ENCODE measurements around the gene SNTG2. TPM values are rescaled to one million over a fixed set of nuclear protein-coding genes. Genes with fewer than 3 reads are reported as not detected.
"Not testable (repeated sequence)": the region's sequence is repeated elsewhere in the genome, so short reads cannot be mapped to it uniquely, and the experiment has no call there.

Gene SNTG2
- total RNA-seq, 2 donors from 2014 or later: 4.1 to 11.9 TPM

DNA sequence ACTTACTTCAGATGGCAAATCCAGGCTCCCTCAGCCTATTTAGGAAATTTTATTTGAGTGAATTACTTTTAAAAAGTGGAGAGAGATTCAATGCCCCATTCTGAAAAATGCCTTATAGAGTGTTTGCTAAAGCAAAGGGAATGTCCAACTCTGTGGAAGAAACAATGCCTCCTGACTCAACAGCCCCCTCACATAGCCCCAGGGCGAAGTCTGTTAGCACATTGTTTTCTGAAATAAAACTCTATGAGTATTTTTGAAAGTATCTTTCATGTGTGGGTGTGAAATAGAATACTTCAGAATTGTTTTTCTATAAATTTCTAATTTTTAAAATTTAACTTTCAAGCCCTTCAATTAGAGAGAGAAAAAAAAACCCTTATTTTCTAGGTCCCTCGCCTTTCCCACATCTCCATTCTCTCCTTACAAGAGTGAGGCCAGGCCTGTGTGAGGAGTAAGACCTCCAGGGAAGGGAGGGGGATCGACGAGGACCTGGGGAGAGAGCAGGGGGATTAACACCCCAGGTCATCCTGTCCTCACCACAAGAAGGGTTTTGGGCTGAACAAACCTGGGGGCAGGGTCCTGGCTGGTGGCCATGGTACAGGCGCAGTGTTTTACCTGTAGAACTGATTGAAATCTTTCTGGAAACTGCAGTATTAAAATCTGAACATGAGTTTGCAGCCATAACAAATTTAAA is 141.4 kb downstream of the SNTG2 start:
- WGBS, 2 experiments (ENCODE audit: insufficient coverage in 1 of 2, insufficient read length in 1 of 2): 86% methylated on average over 4 of the region's 5 CpGs; no CpG with 5 or more reads in 1 of the 2 experiments

DNA sequence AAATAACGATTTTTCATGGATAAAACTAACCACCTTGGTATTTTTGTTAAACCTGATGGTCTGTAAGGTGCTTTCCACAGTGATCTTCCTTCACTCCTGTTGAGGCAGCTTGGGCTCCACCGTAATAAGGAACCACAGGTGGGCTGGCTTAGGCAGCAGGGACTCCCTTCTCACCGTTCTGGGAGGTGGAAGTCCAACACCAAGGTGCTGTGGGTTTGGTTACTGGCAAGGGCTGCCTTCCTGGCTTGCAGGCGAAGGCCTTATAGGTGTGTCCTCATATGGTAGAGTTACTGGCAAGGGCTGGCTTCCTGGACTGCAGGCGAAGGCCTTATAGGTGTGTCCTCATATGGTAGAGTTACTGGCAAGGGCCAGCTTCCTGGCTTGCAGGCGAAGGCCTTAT is 143.0 kb downstream of the SNTG2 start:
- DNase-seq: not testable (repeated sequence)

More for the DNA sequence above, 141.4 kb downstream of the SNTG2 start:
- Mint-ChIP-seq H3K27ac (no peak overlapping the region), H3K4me1 (no peaks in the 10 kb centered on the region), H3K9me3 (no peaks in the 10 kb centered on the region), H3K36me3 (ENCODE audit: low read depth) (no peaks in the 10 kb centered on the region), H3K4me3 (no peak overlapping the region), H3K27me3 (ENCODE audit: insufficient read depth) (no peaks in the 10 kb centered on the region)
- TF ChIP-seq, protein P1, sequence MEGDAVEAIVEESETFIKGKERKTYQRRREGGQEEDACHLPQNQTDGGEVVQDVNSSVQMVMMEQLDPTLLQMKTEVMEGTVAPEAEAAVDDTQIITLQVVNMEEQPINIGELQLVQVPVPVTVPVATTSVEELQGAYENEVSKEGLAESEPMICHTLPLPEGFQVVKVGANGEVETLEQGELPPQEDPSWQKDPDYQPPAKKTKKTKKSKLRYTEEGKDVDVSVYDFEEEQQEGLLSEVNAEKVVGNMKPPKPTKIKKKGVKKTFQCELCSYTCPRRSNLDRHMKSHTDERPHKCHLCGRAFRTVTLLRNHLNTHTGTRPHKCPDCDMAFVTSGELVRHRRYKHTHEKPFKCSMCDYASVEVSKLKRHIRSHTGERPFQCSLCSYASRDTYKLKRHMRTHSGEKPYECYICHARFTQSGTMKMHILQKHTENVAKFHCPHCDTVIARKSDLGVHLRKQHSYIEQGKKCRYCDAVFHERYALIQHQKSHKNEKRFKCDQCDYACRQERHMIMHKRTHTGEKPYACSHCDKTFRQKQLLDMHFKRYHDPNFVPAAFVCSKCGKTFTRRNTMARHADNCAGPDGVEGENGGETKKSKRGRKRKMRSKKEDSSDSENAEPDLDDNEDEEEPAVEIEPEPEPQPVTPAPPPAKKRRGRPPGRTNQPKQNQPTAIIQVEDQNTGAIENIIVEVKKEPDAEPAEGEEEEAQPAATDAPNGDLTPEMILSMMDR (conservative IDR thresholded peaks at IDR 0.05): no peak
- no peak overlapping the region for H3K4me3 ChIP-seq (ENCODE audit: low read length)
- H3K9me3 ChIP-seq (ENCODE audit: control insufficient read depth, low read length): no peaks in the 10 kb centered on the region
- no peaks in the 10 kb centered on the region for H3K27me3 ChIP-seq (ENCODE audit: control insufficient read depth, insufficient read depth, low read length, poor library complexity, severe bottlenecking)
- H3K36me3 ChIP-seq (ENCODE audit: control insufficient read depth, insufficient read depth, low read length): no peaks in the 10 kb centered on the region
- H3K9ac ChIP-seq (ENCODE audit: extremely low read depth, low read length, poor library complexity, severe bottlenecking): no peak overlapping the region
- DNase-seq: no peak
- H3K27ac ChIP-seq (ENCODE audit: low read depth, low read length): no peak overlapping the region
- no peaks in the 10 kb centered on the region for H3K4me1 ChIP-seq (ENCODE audit: control insufficient read depth, insufficient read depth, low read length)

GRCh38 chr2:1097101-1097500 is 146.5 kb downstream of the SNTG2 start:
- H3K4me3 ChIP-seq (ENCODE audit: low read length): no peak overlapping the region
- H3K4me1 Mint-ChIP-seq: no peaks in the 10 kb centered on the region
- WGBS, 2 experiments (ENCODE audit: insufficient coverage in 1 of 2, insufficient read length in 1 of 2): 86 to 89% methylated on average over 8 of the region's 8 CpGs
- no peak overlapping the region for H3K27ac Mint-ChIP-seq
- H3K27me3 ChIP-seq (ENCODE audit: control insufficient read depth, insufficient read depth, low read length, poor library complexity, severe bottlenecking): no peaks in the 10 kb centered on the region
- H3K9ac ChIP-seq (ENCODE audit: extremely low read depth, low read length, poor library complexity, severe bottlenecking): no peak overlapping the region
- H3K4me3 Mint-ChIP-seq: no peak overlapping the region
- H3K36me3 ChIP-seq (ENCODE audit: control insufficient read depth, insufficient read depth, low read length): no peaks in the 10 kb centered on the region
- H3K36me3 Mint-ChIP-seq (ENCODE audit: low read depth): no peaks in the 10 kb centered on the region
- TF ChIP-seq, protein P1 (conservative IDR thresholded peaks at IDR 0.05): no peak
- no peak overlapping the region for H3K27ac ChIP-seq (ENCODE audit: low read depth, low read length)
- H3K9me3 ChIP-seq (ENCODE audit: control insufficient read depth, low read length): no peaks in the 10 kb centered on the region
- no peaks in the 10 kb centered on the region for H3K9me3 Mint-ChIP-seq
- H3K27me3 Mint-ChIP-seq (ENCODE audit: insufficient read depth): no peaks in the 10 kb centered on the region
- H3K4me1 ChIP-seq (ENCODE audit: control insufficient read depth, insufficient read depth, low read length): no peaks in the 10 kb centered on the region
- no peak for DNase-seq

More for the DNA sequence above, 143.0 kb downstream of the SNTG2 start:
- H3K4me3 ChIP-seq (ENCODE audit: low read length); H3K9me3 Mint-ChIP-seq; H3K36me3 ChIP-seq (ENCODE audit: control insufficient read depth, insufficient read depth, low read length); H3K9ac ChIP-seq (ENCODE audit: extremely low read depth, low read length, poor library complexity, severe bottlenecking); H3K27me3 ChIP-seq (ENCODE audit: control insufficient read depth, insufficient read depth, low read length, poor library complexity, severe bottlenecking); H3K4me1 Mint-ChIP-seq; H3K36me3 Mint-ChIP-seq (ENCODE audit: low read depth); H3K9me3 ChIP-seq (ENCODE audit: control insufficient read depth, low read length); H3K27me3 Mint-ChIP-seq (ENCODE audit: insufficient read depth); H3K27ac Mint-ChIP-seq; H3K27ac ChIP-seq (ENCODE audit: low read depth, low read length); H3K4me3 Mint-ChIP-seq; H3K4me1 ChIP-seq (ENCODE audit: control insufficient read depth, insufficient read depth, low read length): not testable (repeated sequence)
- WGBS, 2 experiments (ENCODE audit: insufficient coverage in 1 of 2, insufficient read length in 1 of 2): 87 to 100% methylated on average over 3 to 6 of the region's 6 CpGs

Data from endodermal cell (in vitro differentiated cells).